ENCODE measurements around the gene CNNM4. TPM values are rescaled to one million over a fixed set of nuclear protein-coding genes. Genes with fewer than 3 reads are reported as not detected.

CNNM4 gene
- total RNA-seq, 1 donor from 2014 or later = 5.9 TPM

GRCh38 chr2:96826546-96827278 lies 66.0 kb downstream of the CNNM4 start:
- H3K4me1 Mint-ChIP-seq (ENCODE audit: unreplicated experiment) = peaks cover 3% of the 10 kb centered on the region
- H3K27ac Mint-ChIP-seq (ENCODE audit: unreplicated experiment) = no peak overlapping the region
- no peak for DNase-seq (ENCODE audit: low spot score)
- no peak overlapping the region for H3K4me3 Mint-ChIP-seq (ENCODE audit: unreplicated experiment)
- H3K9me3 Mint-ChIP-seq (ENCODE audit: unreplicated experiment) = no peaks in the 10 kb centered on the region
- H3K27me3 Mint-ChIP-seq (ENCODE audit: unreplicated experiment) = peaks cover 3% of the 10 kb centered on the region
- H3K36me3 Mint-ChIP-seq (ENCODE audit: low read depth, unreplicated experiment) = peaks cover 27% of the 10 kb centered on the region
- TF ChIP-seq, protein P1, sequence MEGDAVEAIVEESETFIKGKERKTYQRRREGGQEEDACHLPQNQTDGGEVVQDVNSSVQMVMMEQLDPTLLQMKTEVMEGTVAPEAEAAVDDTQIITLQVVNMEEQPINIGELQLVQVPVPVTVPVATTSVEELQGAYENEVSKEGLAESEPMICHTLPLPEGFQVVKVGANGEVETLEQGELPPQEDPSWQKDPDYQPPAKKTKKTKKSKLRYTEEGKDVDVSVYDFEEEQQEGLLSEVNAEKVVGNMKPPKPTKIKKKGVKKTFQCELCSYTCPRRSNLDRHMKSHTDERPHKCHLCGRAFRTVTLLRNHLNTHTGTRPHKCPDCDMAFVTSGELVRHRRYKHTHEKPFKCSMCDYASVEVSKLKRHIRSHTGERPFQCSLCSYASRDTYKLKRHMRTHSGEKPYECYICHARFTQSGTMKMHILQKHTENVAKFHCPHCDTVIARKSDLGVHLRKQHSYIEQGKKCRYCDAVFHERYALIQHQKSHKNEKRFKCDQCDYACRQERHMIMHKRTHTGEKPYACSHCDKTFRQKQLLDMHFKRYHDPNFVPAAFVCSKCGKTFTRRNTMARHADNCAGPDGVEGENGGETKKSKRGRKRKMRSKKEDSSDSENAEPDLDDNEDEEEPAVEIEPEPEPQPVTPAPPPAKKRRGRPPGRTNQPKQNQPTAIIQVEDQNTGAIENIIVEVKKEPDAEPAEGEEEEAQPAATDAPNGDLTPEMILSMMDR (IDR thresholded peaks at IDR 0.05; ENCODE audit: unreplicated experiment) = no peak

DNA sequence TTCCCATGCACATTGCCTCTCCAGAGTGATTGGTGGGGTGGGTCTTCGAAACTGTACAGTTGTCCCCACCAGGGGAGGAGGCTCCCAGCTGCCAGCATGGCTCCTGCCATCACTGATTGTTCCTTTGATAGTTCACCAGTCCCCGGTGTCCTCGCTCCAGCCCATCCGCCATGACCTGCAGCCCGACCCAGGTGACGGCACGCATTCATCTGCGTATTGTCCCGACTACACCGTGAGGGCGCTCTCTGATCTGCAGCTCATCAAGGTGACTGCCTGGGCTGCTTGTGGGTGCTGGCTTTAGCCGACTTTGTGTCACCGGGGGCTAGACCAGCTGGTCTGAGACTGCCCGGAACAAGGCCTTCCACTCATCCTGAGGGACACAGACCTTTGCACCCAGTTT lies 67.7 kb downstream of the CNNM4 start:
- peaks cover 5% of the 10 kb centered on the region for H3K27me3 Mint-ChIP-seq (ENCODE audit: unreplicated experiment)
- peaks cover 31% of the 10 kb centered on the region for H3K36me3 Mint-ChIP-seq (ENCODE audit: low read depth, unreplicated experiment)
- H3K4me1 Mint-ChIP-seq (ENCODE audit: unreplicated experiment) = peaks cover 14% of the 10 kb centered on the region
- no peak for DNase-seq (ENCODE audit: low spot score)
- TF ChIP-seq, protein P1 (IDR thresholded peaks at IDR 0.05; ENCODE audit: unreplicated experiment) = no peak
- no peak overlapping the region for H3K27ac Mint-ChIP-seq (ENCODE audit: unreplicated experiment)
- no peaks in the 10 kb centered on the region for H3K9me3 Mint-ChIP-seq (ENCODE audit: unreplicated experiment)
- no peak overlapping the region for H3K4me3 Mint-ChIP-seq (ENCODE audit: unreplicated experiment)

GRCh38 chr2:96828874-96829273 lies 68.2 kb downstream of the CNNM4 start:
- no peak overlapping the region for H3K4me3 Mint-ChIP-seq (ENCODE audit: unreplicated experiment)
- no peak for DNase-seq (ENCODE audit: low spot score)
- TF ChIP-seq, protein P1 (IDR thresholded peaks at IDR 0.05; ENCODE audit: unreplicated experiment) = no peak
- peaks cover 5% of the 10 kb centered on the region for H3K27me3 Mint-ChIP-seq (ENCODE audit: unreplicated experiment)
- peaks cover 14% of the 10 kb centered on the region for H3K4me1 Mint-ChIP-seq (ENCODE audit: unreplicated experiment)
- no peak overlapping the region for H3K27ac Mint-ChIP-seq (ENCODE audit: unreplicated experiment)
- H3K9me3 Mint-ChIP-seq (ENCODE audit: unreplicated experiment) = no peaks in the 10 kb centered on the region
- peaks cover 31% of the 10 kb centered on the region for H3K36me3 Mint-ChIP-seq (ENCODE audit: low read depth, unreplicated experiment)

DNA sequence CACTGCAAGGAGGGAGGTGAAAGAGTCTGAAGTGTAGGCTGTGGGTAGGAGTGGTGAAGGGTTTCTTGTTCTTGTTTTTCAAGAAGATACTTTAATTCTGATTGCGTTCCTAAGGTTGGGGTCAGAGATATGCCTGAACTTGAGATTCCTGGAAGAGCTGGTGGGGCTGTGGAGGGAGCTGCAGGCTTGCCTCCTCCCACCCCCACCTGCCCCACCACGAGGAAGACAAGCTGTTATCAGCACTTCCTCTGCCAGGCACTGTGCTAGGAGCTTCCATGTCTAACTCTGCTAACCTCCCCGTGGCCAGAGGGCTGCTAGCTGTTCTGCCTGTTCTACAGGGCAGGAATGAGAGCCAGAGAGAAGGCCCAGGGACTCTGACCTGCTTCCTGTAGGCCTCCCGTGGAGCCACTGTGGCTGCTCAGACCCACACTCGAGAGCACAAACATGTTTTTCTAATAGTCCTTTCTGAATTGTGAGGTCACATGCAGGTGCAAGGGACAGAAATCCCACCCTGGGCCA lies 69.4 kb downstream of the CNNM4 start:
- DNase-seq (ENCODE audit: low spot score) = no peak
- Mint-ChIP-seq H3K4me1 (ENCODE audit: unreplicated experiment) (peaks cover 14% of the 10 kb centered on the region), H3K27ac (ENCODE audit: unreplicated experiment) (peak overlapping the region; percentile 57), H3K27me3 (ENCODE audit: unreplicated experiment) (peaks cover 5% of the 10 kb centered on the region), H3K9me3 (ENCODE audit: unreplicated experiment) (no peaks in the 10 kb centered on the region), H3K36me3 (ENCODE audit: low read depth, unreplicated experiment) (peaks cover 31% of the 10 kb centered on the region), H3K4me3 (ENCODE audit: unreplicated experiment) (peak overlapping the region; percentile 11)
- TF ChIP-seq, protein P1 (IDR thresholded peaks at IDR 0.05; ENCODE audit: unreplicated experiment) = no peak

- Mint-ChIP-seq H3K9me3 (ENCODE audit: unreplicated experiment) (no peaks in the 10 kb centered on the region), H3K4me1 (ENCODE audit: unreplicated experiment) (peaks cover 14% of the 10 kb centered on the region), H3K36me3 (ENCODE audit: low read depth, unreplicated experiment) (peaks cover 31% of the 10 kb centered on the region), H3K27ac (ENCODE audit: unreplicated experiment) (no peak overlapping the region), H3K27me3 (ENCODE audit: unreplicated experiment) (peaks cover 5% of the 10 kb centered on the region), H3K4me3 (ENCODE audit: unreplicated experiment) (no peak overlapping the region)
- peak; percentile 31 for DNase-seq (ENCODE audit: low spot score)
- TF ChIP-seq, protein P1 (IDR thresholded peaks at IDR 0.05; ENCODE audit: unreplicated experiment) = no peak
Measured at GRCh38 chr2:96831679-96832078, 71.0 kb downstream of the CNNM4 start.
